ENCODE data around the gene PPP1R8. TPM values are rescaled to one million over a fixed set of nuclear protein-coding genes. Genes with fewer than 3 reads are reported as not detected.
"Not testable (repeated sequence)": the region's sequence is repeated elsewhere in the genome, so short reads cannot be mapped to it uniquely, and the experiment has no call there.

PPP1R8 gene
- total RNA-seq, 4 donors from 2014 or later, result 15.1 to 32.9 (median 28.0) TPM

GRCh38 chr1:27806758-27807157, 23.8 kb upstream of the PPP1R8 start:
- no peaks in the 10 kb centered on the region for H3K27me3 ChIP-seq
- in situ Hi-C loops (cut with MboI; ENCODE audit: low pct_ligation_motif_present in 1 of 4, low pct_unique_long_range_greater_than_20kb in 1 of 4, low sequenced_read_pairs in 3 of 4) (no loop called here), intact Hi-C loops (cut with DNase I; ENCODE audit: low total_unique reads) (no loop called here)
- no peaks in the 10 kb centered on the region for H3K4me1 ChIP-seq
- no peak overlapping the region for H3K4me3 ChIP-seq
- TF ChIP-seq EP300 (IDR thresholded peaks at IDR 0.05; ENCODE audit: low read depth) (no peak), POLR2A (IDR thresholded peaks at IDR 0.05) (no peak), POLR2AphosphoS5 (IDR thresholded peaks at IDR 0.05) (no peak), CTCF (IDR thresholded peaks at IDR 0.05) (no peak)
- WGBS, 2 donors (ENCODE audit: low coverage in 1 of 2), result 93 to 97% methylated on average over 7 of the region's 7 CpGs
- H3K9me3 ChIP-seq, result no peaks in the 10 kb centered on the region
- H3K36me3 ChIP-seq, result peaks cover 0 to 51% (median 13%) of the 10 kb centered on the region in 4 donors
- DNase-seq, result no peak
- H3K27ac ChIP-seq, result no peak overlapping the region

- H3K9me3 ChIP-seq, result no peaks in the 10 kb centered on the region
- TF ChIP-seq EP300 (IDR thresholded peaks at IDR 0.05; ENCODE audit: low read depth) (no peak), POLR2A (IDR thresholded peaks at IDR 0.05) (no peak), POLR2AphosphoS5 (IDR thresholded peaks at IDR 0.05) (no peak), CTCF (IDR thresholded peaks at IDR 0.05) (no peak)
- no peaks in the 10 kb centered on the region for H3K27me3 ChIP-seq
- 72 to 84% methylated on average over 2 of the region's 2 CpGs for WGBS, 2 donors (ENCODE audit: low coverage in 1 of 2)
- no peak overlapping the region for H3K4me3 ChIP-seq
- H3K27ac ChIP-seq, result no peak overlapping the region
- peaks cover 0 to 51% (median 11%) of the 10 kb centered on the region in 4 donors for H3K36me3 ChIP-seq
- in situ Hi-C loops (cut with MboI; ENCODE audit: low pct_ligation_motif_present in 1 of 4, low pct_unique_long_range_greater_than_20kb in 1 of 4, low sequenced_read_pairs in 3 of 4) (no loop called here), intact Hi-C loops (cut with DNase I; ENCODE audit: low total_unique reads) (no loop called here)
- H3K4me1 ChIP-seq, result no peaks in the 10 kb centered on the region
- DNase-seq, result no peak
These were observed 23.2 kb upstream of the PPP1R8 start for GRCh38 chr1:27807385-27807784.

GRCh38 chr1:27808131-27808530, 22.5 kb upstream of the PPP1R8 start:
- H3K4me3 ChIP-seq; DNase-seq; H3K9me3 ChIP-seq; intact Hi-C loops (cut with DNase I; ENCODE audit: low total_unique reads); in situ Hi-C loops (cut with MboI; ENCODE audit: low pct_ligation_motif_present in 1 of 4, low pct_unique_long_range_greater_than_20kb in 1 of 4, low sequenced_read_pairs in 3 of 4); H3K27ac ChIP-seq; H3K27me3 ChIP-seq; H3K4me1 ChIP-seq: not testable (repeated sequence)
- 98 to 100% methylated on average over 3 of the region's 3 CpGs for WGBS, 2 donors (ENCODE audit: low coverage in 1 of 2)
- H3K36me3 ChIP-seq, result peaks cover 0 to 52% (median 10%) of the 10 kb centered on the region in 4 donors

GRCh38 chr1:27809883-27810282, 20.7 kb upstream of the PPP1R8 start:
- no peaks in the 10 kb centered on the region for H3K9me3 ChIP-seq
- H3K27me3 ChIP-seq, result no peaks in the 10 kb centered on the region
- H3K36me3 ChIP-seq, result peaks cover 0 to 54% (median 14%) of the 10 kb centered on the region in 4 donors
- in situ Hi-C loops (cut with MboI; ENCODE audit: low pct_ligation_motif_present in 1 of 4, low pct_unique_long_range_greater_than_20kb in 1 of 4, low sequenced_read_pairs in 3 of 4) (no loop called here), intact Hi-C loops (cut with DNase I; ENCODE audit: low total_unique reads) (no loop called here)
- no peak overlapping the region for H3K4me3 ChIP-seq
- no peaks in the 10 kb centered on the region for H3K4me1 ChIP-seq
- 83 to 86% methylated on average over 1 of the region's 1 CpG for WGBS, 2 donors (ENCODE audit: low coverage in 1 of 2)
- no peak for TF ChIP-seq POLR2A (IDR thresholded peaks at IDR 0.05)
- TF ChIP-seq EP300 (IDR thresholded peaks at IDR 0.05; ENCODE audit: low read depth), result no peak
- TF ChIP-seq CTCF (IDR thresholded peaks at IDR 0.05), result no peak
- no peak for TF ChIP-seq POLR2AphosphoS5 (IDR thresholded peaks at IDR 0.05)
- no peak overlapping the region for H3K27ac ChIP-seq
- no peak for DNase-seq
